HG03060 (cell line): ENCODE measurements around the gene PRDM15.

ENCODE experiments used
- ATAC-seq: cut with Tn5 transposase; IDR thresholded peaks from one replicate; pipeline ENCODE4 v1.9.1; 2021; ENCODE audit warnings: low read depth, moderate number of reproducible peaks; ENCODE audit not compliant: unreplicated experiment

Gene PRDM15

GRCh38 chr21:41828884-41829360 lies 50.2 kb downstream of the PRDM15 start:
- ATAC-seq, result no peak

DNA sequence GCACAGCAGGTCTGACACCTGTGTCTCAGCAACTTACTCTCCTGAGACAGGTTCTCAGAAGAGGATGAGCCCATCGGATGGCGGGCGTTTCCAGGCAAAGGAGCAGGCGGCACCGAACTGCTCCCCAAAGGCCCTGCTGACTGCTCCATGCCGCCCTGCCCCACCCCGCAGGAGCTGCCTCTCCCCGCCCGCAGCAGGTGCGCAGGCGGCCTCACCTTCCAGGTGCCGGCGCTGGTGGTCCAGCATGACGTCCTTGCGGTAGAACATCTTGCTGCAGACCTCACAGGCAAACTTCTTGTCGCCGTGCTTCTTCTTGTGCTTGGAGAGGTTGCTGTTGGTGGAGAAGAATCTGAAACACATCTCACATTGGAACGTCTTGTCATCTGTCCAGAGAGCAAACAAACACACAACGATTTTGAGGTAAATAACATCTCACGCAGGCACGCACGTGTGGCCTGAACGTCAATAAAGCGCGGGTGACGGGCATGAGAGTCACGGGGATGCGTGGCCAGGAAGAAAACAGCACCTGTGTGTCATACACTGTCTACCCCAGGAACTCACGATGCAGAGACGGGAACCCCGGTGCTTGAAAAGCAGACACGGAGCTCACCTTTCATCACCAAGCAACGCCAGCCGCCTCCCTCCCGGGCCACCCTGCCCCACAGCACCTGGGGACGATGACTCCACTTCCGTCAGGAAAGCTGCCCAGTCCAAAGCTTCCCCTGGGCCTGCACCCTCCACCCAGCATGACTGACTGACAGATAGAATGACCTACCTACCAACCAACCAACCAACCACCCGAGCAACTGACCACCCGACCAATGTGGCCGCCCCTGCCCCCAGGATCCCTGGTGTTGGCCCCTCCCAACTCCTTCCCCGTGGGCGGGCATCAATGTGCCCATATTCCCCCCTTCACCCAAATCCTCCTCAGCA lies 50.9 kb downstream of the PRDM15 start:
- ATAC-seq, result no peak

DNA sequence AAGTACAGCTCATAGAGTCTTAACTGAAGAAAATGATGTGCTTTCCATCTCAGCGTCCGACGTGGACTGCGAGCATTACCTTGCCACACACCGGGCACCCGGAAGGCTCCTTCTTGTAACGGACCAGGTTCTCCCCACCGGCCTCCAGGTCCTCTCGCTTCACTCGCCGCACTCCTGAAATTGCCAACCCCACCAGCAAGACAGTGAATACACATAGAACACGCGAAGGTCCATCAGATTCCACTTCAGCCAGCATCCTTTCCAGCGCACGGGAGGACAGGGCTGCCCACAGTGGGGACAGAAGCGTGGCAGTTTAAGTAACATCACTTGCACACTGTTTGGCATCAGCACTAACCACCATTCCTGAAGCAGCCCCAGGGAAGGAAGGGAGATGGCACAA lies 53.3 kb downstream of the PRDM15 start:
- ATAC-seq, result no peak

DNA sequence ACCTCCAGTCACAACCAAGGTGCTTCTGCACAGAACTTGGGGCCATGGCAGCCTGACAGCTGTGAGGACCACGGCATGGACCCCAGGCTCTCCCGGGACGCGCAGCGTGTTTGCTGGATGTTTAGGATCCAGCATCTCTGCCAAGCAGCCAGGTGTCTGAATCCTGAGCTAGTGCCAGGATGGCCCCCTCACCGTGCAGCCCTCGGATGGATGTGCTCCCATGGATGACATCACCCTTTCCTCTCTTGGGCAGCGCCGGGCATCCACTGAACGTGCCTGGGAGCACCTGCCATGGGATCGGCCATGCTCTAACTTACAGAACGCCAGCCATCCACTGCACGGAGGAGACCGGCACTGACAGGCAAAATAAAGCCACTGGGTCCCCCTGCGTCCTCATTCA lies 53.9 kb downstream of the PRDM15 start:
- ATAC-seq, result no peak

DNA sequence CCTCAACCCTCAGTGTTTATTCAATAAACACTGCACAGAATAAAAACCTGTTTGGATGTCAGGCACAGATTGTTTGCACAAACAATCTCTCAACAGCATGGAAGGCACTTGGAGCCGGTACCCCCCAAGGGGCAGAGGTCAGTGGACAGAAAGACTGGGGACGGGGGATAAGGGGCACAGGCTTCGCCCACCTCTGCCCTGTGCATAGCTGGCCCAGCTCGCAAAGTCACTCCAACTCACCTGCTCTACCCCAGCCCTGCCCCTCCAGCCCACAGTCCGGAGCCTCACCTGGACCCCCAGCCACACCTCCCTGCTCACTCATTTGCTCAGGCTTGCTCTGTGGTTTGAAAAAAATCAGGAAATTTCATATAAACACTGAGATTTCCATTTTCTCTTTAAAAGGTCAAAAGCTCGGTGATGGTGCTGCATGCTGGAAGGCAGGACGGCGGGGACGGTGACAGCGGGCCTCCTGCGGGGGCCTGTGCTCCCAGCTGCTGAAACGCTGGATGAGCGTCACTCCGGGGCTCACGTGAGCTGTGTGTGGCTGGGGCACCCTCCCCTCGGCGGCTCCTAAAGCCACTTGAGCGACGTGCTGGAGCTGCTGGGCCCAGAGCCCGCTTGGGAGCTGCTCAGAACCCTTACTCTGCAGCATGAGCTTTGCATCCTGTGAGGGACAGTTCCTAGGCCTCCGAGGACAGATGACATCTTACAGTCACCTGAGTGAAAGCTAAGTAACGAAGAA lies 54.5 kb downstream of the PRDM15 start:
- no peak for ATAC-seq

DNA sequence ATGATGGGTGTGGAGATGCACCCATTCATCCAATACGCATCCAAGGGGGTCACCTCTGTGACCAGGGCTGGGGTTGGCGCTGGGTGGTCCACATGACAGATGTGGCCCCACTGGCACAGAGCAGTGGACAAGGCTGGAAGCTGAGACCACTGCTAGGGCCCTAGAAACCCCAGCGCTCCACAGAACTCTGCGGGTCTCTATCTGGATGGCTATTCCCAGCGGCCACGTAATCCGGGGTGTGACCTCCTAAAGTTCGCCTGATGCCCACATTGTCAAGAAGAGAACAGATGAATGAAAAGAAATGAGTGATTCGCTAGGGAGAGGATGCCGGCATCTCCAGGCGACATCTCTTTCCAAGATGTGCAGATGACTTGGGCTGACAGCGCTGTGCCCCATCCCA lies 55.2 kb downstream of the PRDM15 start:
- ATAC-seq, result no peak

DNA sequence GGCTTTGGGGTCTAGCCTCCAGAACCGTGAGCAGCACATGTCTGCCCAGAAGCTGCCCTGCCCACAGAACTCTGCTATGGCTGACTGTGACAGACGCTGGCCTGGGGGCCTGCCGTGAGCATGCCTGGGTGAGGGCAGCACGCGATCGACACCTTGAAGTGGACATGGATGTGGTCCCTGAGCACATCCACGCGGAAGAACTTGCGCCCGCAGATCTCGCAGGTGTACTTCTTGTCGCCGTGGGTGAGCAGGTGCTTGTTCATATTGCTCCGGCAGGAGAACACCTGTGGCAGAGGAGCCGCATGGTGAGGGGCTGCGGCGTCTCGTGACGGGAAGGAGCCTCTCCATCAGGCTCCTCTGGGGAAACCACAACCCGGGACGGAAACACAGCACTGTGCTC lies 56.0 kb downstream of the PRDM15 start:
- ATAC-seq, result no peak

GRCh38 chr21:41821756-41822431 lies 57.2 kb downstream of the PRDM15 start:
- no peak for ATAC-seq

DNA sequence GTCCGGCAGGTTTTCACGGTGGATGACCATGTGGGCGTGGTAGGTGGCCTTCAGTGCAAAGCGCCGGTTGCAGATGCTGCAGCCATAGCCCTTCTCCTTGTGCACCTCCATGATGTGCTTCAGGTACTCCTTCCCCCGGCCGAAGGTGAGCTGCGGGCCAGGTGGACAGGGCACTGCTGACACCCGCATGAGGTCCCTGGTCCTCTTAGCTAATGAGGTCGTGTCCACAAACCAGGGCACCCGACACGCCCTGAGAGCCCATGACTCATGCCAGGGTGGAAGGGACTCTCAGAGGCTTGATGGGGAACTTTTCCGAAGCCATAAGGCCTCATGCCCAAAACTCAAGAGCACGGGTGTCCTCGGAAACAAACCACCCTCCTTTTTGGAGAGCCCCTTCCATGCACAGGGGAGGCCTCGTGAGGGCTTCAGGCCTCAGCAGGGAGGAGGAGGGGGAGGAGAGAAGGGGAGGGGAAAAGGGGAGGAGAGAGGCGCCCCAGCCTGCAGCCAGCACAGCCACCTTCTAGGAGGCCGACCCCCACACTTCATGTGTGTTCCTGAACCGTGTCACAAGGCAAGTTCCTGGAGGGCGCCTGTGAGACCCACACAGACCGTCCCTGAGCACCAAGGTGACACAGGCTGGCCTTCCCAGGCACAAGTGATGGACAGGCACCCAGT lies 57.9 kb downstream of the PRDM15 start:
- no peak for ATAC-seq

DNA sequence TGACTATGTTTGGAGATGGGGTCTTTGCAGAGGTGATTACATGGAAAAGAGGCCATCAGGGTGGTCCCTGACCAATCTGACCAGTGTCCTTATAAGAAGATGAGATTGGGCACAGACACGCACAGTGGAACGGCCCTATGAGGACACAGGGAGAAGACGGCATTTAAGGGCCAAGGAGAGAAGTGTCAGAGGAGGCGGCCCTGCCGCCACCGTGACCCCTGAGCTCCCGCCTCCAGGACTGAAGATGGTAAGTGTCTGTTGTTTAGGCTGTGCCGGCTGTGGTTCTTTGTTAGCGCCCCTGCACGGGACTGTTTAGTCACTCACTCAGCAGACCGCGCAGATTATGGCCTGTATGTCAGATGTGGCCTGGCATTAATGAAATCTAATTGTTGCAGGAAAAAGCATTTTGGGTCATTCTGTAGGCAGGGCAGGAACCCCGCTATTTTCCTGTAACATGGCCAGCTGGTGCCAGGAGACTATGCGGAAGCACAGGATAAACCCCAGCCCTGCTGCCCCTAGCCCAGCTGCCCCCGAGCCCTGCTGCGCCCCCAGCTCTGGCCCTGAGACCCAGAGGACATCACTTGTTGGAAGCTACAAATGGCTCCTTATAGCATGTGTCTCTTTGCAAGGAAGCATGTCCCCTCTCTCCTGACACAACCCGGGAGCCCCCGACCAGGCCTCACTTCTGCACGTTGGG lies 58.6 kb downstream of the PRDM15 start:
- ATAC-seq, result no peak

- no peak for ATAC-seq
These were observed 59.3 kb downstream of the PRDM15 start for GRCh38 chr21:41819856-41820281.

DNA sequence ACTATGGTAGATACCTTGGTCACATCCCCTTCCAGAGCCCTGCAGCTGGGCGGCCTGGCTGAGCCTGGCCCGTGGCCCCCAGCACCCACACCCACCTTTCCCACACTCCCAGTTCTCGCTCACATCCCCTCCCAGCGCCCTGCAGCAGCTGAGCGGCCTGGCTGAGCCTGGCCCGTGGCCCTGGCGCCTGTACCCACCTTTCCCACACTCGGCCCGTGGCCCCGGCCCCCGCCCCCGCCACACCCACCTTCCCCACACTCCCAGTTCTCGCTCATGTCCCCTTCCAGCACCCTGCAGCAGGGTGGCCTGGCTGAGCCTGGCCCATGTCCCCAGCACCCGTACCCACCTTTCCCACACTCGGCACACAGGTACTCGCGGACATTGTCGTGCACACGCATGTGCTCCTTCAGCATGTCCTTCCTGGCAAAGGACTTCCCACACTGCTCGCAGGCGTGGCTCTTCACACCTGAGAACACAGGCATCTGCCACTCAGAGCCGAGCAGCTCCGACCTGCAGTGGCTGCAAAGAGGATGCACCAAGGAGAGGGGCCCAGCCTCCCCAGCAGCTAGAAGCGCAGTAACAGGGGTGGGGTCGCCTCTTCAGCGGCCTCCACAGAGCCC lies 59.8 kb downstream of the PRDM15 start:
- ATAC-seq, result no peak

DNA sequence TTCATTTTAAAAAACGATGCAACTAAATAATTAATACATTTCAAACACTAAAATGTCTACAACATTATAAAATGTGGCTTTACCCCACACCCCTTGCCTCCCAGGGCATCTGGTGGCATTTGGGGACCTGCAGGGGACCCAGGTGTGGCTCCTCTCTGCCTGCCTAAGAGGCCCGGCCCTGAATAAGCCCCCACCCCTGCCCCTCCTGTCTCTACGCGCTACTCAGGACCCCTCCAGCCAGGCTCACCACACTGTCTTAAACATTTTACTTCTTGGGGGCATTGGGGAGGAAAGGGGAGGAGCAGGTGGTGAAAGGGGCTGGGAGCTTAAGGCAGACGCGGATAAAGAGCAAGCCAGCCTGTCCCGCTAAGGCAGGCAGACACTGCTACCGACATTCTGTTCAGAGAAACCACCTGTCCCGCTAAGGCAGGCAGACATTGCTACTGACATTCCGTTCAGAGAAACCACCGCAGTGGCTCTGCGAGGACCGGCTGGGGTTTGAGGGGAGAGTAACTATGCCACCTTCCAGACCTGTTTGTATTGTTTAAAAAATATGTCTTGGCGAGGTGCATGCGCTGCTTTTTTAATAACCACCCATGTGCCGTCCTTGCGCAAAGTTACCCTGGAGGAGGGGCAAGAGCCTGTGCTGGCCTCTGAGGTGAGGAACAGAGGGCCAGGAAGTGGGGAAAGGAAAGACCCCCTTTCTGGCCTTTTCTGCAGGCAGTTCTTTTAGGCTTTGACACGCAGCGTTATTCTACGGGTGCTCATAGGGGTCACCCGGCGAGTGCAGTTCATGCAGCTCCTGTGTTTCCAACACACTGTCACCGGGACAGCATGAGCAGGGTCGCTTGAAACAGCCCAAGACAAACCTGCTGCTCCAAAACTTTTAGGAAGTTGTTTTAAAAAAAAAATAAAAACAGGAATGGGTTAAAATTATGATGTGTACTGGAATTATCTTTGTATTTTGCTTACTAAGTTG lies 61.0 kb downstream of the PRDM15 start:
- ATAC-seq, result no peak

- no peak for ATAC-seq
These were observed 61.9 kb downstream of the PRDM15 start for GRCh38 chr21:41817228-41817627.

DNA sequence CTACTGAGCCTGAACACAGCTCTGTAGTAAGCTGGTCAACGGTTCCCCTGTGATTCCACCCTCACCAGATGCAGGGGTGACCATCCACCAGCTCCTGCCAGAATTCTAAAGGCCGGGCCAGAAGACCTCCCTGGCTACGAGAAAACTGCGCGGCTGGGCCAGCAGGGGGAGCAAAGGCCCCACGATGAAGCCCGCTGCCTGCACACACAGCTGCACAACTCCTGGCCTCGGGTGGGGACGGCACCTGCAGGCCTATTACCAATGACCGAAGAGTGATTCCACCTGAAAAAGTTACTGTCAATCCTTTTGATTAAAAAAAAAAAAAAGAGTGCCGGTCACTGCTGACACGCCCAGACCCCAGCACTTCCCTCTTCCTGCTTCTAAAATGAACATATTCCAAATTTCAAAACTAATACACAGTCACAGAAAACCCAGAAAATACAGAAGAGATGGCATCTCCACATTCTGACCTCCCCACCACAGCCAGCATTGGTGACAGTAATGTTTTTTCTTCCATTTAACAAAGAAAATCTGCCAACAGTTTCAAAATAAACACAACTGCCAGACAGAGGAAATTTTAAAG lies 62.5 kb downstream of the PRDM15 start:
- ATAC-seq, result no peak

DNA sequence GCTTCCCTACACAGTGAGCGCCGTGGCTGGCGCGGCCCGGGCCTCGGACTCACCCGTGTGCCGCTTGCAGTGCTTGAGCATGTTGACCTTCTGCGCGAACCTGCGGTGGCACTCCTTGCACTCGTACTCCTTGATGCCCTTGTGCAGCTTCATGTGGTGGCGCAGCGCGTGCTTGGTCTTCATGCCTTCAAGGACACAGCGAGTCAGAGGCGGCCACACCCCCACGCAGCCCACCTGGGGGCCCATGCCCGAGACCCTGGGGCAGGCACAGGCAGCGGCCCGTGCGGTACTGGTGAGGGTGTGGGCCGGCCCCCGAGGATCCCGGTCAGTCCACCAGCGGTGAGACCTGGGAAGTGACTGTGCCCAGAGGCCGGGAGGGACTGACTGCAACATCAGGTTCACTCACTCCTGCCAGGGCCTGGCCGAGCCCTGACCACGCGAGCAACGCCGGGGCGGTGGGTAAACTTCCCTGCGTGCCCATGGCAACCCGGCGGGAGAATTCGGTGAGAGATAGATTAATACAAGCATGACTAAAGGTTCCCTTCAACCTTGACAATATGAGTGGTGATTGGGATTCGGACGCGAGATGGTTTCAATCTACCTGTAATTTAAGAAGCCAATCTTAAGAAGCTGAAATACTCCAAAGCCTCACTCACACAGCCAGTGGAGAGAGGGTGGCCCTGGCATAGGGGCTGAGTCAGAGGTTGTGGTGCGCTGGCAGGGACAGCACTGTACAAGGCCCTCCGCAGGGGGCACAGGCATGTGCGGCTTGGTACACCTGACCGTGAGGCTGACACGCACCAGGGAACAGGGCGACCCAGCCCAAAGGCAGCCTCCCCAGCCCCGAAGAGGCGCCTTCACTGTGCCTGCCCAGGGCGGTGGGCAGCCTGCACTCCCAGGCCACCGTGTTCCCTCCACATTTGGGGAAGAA lies 63.2 kb downstream of the PRDM15 start:
- ATAC-seq, result no peak

GRCh38 chr21:41813226-41813625 lies 65.9 kb downstream of the PRDM15 start:
- ATAC-seq, result no peak
